Activated naive CD4-positive, alpha-beta T cell treated with anti-CD3 and anti-CD28 coated beads, Interleukin-2, amount 50 U/mL, for 16 hours (primary cell): ENCODE results near the gene MBP.
"Not testable (repeated sequence)": the region's sequence is repeated elsewhere in the genome, so short reads cannot be mapped to it uniquely, and the experiment has no call there.

ENCODE experiments used
- DNase-seq: peaks from one replicate; pipeline ENCODE4 v3.0.0-alpha.2; 2020

MBP gene

DNA sequence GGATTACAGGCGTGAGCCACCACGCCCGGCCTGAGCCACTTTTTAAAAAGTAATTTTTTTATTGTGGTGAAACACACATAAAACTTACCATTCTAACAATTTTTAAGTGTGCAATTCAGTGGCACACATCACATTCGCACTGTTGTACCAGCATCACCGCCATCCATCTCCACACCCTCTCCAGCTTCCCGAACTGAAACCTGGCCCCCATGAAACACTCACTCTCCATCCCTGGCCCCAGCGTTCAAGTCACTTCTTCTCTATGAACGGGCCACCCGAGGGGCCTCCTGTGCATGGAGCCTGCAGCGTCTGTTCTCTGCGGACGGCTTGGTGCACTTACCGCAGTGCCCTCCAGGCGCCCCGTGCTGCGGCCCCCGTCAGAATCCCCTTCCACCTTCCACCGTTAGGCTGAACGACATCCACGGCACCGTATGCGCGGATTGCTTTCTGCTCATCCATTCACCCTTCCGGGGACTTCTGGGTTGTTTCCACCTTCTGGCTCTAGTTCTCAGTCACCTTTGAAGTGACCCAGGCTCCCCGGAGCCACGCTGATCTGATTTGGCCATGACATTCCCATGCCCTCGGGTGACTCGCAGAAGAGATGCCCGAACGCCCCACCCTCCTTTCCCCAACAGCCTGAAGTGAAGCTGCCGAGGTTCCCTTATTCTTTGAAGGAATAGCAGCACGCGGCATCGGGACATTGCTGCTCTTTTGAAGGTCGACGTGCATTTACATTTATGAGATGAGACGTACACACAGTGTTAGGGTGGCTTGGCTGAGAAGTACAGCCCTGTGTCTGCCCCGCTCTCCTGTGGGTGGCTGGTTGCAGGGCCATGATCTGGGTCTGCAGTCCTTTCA is 134.4 kb downstream of the MBP start:
- DNase-seq: no peak

- no peak for DNase-seq
Observed at GRCh38 chr18:76996429-76996828, 136.2 kb downstream of the MBP start.

GRCh38 chr18:76995896-76996295 is 136.7 kb downstream of the MBP start:
- no peak for DNase-seq

DNA sequence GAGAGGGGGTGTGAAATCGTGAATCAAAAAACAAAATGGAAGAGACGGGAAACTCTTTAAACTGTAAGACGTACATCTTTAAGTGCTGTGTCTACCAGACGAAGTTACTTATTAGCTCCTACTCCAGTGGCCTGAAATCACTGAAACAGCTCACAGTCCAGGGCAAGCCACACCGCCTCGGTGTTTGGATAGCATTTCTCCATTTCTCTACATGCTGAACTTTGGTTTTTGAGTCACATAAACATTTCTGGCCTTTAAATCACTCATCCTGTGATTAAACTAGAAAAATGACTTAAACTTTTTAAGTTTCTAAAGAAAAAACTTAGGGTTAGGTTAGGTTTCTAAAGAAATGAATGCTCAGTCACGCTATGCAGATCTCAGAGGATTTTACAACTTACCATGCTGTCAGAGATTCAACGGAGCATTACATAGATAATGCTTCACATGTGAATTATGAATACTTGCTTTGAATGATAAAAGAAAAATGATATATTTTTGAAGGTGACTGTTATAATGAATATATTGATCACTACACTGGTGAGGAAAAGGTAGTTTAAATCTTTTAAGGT is 138.4 kb downstream of the MBP start:
- DNase-seq: no peak

DNA sequence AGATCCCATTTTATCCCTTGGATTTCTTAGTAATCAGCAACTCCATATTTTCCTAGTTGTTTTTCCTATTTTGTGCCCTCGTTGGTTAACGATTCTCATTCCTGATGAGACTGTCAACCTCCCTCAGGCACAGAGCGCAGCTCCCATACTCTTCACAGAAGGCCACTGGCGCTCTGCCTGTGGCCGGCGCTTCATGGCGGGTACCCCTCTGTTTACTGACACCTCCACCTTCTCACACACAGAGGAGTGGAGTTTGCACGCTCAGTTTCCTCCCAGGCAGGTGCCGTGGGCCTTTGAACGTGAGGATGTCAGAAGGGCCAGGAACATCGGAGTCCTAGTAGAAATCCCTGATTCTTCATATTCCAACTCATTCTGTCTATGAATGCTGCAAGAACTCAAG is 139.0 kb downstream of the MBP start:
- no peak for DNase-seq

DNA sequence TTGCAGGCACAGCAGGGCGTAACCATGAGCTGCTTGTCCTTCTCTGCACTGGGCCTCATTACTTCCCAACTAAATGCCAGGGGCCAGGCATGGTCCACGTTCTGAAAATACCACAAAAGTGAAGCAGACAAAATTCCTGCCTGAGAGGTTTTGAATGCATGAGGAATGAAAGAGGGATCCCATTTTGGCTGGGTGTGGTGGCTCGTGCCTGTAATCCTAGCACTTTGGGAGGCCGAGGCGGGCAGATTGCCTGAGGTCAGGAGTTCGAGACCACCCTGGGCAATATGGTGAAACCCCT is 139.5 kb downstream of the MBP start:
- DNase-seq: no peak

- no peak for DNase-seq
Observed at GRCh38 chr18:76992226-76993084, 140.1 kb downstream of the MBP start.

- DNase-seq: no peak
Observed at GRCh38 chr18:76991021-76991688, 141.4 kb downstream of the MBP start.

DNA sequence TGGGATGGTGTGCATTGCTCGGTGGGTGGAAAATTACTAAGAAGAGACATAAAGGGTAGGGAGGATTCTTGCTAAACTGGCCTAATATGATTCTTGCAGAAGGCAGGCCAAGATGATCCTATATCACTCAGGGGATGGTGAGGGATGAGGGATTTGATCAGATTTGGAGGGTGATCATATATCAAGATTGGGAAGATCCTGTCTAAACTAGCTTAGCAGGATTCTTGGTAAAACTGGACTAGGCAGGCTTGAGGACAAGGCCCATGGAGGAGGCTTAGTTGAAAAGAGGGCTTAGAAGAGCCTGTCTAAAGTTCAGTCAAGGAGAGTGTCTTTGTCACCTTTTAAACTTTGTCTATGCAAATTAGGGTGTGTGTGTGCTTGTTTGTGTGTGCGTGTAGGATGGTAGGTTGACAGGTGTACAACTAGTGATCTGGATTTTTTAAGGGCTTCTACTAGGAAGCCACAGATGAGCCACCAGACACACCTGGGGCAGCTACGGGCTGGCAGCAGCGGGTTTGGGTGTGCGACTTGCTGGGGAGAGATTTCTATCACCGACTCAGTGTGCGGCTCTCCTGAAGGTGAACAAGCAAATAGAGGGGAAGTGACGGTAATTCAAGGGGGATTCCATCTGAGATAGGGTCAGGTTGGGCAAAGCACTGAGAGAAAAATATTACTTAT is 142.1 kb downstream of the MBP start:
- DNase-seq: not testable (repeated sequence)

DNA sequence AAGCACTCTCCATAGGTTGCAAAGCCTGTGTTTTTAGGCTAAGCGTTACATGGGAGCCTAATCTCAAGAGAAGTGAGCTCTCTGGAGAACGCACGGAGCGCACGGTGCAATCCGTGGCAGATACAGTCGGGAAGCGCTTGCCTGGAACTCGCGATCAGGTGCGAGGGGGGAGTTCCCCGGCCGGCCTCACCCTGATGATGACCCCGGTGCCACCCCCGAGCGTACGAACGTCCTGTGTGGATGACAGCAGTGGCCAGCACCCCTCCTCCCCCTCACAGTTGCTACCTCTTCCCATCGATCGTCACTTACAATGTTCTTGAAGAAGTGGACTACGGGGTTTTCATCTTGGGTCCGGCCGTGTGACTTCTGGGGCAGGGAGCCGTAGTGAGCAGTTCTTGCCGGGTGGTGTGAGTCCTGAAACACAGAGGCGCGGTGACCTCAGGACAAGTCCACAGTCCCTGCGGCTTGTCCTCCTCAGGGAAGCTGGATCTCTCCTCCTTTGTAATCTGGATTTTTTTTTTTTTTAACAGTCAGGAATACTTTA is 142.9 kb downstream of the MBP start:
- DNase-seq: no peak

GRCh38 chr18:76988827-76989646 is 143.5 kb downstream of the MBP start:
- DNase-seq: no peak

GRCh38 chr18:76988031-76988826 is 144.4 kb downstream of the MBP start:
- no peak for DNase-seq

DNA sequence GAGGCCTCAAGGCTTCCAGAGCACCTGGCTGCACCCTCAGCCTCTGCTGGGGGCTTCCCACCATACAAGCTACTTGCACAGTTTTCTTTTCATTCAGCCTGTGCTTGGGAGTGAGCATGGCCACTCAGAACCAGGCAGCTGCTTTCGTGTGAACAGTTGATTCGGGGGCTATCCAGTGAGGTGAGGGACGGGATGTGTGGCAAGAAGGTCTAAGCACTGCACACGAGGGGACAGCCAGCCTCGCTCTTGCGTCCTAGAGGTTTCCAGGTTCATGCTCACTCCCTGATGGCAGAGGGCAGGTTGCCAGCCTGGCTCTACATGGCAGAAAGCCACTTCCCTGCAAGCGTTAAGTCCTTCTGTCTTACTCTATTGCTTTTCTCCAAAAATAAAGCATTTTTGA is 146.2 kb downstream of the MBP start:
- DNase-seq: no peak

DNA sequence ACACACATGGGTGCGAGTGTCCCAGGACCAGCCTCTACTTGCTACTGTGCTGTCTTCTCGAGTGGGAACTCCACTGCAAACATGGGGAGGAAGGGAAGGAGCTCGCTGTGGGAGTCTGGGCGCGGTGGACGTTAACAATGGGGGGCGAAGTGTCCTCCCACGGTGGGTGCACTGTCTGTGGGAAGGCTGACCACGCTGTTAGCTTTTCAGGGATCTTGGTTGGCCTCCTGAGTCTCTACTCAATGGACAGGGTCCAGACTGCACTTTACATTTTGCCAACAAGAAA is 146.7 kb downstream of the MBP start:
- DNase-seq: no peak

DNA sequence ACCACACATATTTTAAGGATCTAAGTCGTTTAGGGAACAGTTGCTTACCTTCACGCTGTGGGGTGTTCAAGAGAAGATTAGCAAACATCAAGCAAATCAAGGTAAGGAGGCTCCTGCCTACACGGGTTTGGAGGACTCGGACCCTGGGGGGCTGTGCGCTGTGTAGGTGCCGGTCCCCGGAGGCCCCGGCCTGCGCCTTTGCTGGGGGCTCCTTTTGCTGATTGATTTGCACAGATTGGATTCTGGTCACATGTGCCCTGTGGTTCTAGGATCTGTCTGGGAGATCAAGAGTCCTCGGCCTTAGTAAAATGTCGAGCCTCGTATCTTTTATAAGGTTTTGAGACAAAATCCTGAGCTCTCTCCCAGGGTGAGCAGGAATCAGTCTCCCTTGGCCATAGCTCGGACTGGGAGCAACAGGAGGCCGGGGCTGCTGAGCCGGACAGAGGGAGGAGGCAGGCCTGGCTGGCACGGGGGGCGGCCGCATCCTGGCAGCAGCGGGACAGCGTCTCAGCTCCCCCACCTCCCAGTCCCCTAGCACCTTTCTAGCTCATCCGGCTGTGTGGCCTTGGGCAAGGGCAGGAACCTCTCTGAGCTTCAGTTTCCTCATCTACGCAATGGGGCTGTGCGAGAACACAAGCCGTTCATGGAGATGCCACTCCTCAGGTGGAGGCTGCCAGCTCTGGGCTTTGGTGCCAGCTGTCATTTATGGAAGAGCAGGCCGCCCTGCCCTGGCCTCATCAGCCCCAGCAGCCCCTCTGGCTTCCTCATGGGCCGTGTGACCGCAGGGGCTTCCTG is 147.2 kb downstream of the MBP start:
- no peak for DNase-seq

GRCh38 chr18:76984193-76985155 is 148.1 kb downstream of the MBP start:
- DNase-seq: no peak

GRCh38 chr18:76983613-76984051 is 149.0 kb downstream of the MBP start:
- no peak for DNase-seq

DNA sequence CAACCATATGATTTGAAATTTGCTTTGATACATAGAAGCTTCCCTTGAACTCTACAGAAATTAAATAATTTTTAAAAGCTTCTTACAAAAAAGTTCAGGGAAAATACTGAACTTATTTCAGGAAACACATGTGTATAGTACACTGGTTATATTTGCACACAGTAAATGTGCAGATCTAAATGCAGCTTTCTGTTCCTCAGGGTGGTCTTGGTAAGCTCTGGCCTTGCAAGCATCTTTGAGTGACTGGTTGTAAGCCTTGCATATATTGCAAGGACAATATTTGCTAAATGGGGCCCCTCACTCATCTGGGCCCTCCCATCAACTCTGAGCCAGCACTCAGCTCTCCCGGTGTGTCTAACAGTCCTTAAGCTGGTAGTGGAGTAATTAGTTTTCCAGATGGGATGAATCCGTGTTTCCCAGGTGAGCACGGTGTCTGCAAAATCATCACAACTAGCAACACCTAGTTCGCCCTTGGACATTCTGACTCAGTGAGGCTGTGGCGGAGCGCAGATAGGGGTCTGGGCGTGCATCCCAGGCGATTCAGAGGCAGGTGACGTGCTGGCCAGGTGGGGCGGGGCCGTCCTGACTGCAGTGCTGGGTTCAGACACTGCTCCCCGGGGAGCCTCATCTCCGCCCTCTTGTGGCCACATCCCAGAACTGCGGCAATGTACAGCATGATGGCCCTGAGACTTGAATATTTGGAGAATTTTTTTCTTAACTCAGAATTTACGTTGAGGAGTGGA is 149.6 kb downstream of the MBP start:
- peak; percentile 87 for DNase-seq
